T47D (cell line): Measurements from ENCODE around the gene EFNA5.

Experiments used
- DNase-seq, 2 experiments: peaks; one replicate each; pipeline versions ENCODE4 v3.0.0 to v3.0.0-alpha.2; 2011 to 2012; ENCODE audit warnings: low read depth in 1 of 2, low spot score in 1 of 2
- JUND ChIP-seq: IDR thresholded peaks from 2 replicates; pipeline ENCODE4 v1.6.1; 2012; ENCODE audit warnings: low read depth
- in situ Hi-C: cut with HindIII; loops from 2 replicates; pipeline ENCODE4 v1.10.0; 2016; ENCODE audit warnings: low sequenced_read_pairs, low pct_unique_long_range_greater_than_20kb

Gene EFNA5

GRCh38 chr5:107477492-107477891, 193.2 kb downstream of the EFNA5 start:
- no peak for DNase-seq
- in situ Hi-C loops: no loop called here
- no peak for TF ChIP-seq JUND

- in situ Hi-C loops: no loop called here
- TF ChIP-seq JUND: no peak
- no peak for DNase-seq
Observed at GRCh38 chr5:107476783-107477182, 194.0 kb downstream of the EFNA5 start.

GRCh38 chr5:107474716-107475489, 195.8 kb downstream of the EFNA5 start:
- TF ChIP-seq JUND: no peak
- in situ Hi-C loops: no loop called here
- DNase-seq: peak in 1 of 2 experiments; percentile 25

- in situ Hi-C loops: no loop called here
- no peak for TF ChIP-seq JUND
- no peak for DNase-seq
Observed at GRCh38 chr5:107474361-107474715, 196.4 kb downstream of the EFNA5 start.

- peak in 1 of 2 experiments; percentile 74 for DNase-seq
- in situ Hi-C loops: no loop called here
- TF ChIP-seq JUND: no peak
Observed at GRCh38 chr5:107472620-107473064, 198.1 kb downstream of the EFNA5 start.

- no peak for TF ChIP-seq JUND
- in situ Hi-C loops: no loop called here
Observed at GRCh38 chr5:107470295-107470582, 200.5 kb downstream of the EFNA5 start.

GRCh38 chr5:107469485-107470294, 201.0 kb downstream of the EFNA5 start:
- peak in 1 of 2 experiments; percentile 29 for DNase-seq
- in situ Hi-C loops: no loop called here
- TF ChIP-seq JUND: no peak

More at GRCh38 chr5:107470295-107470582, 200.5 kb downstream of the EFNA5 start:
- no peak for DNase-seq

- no peak for TF ChIP-seq JUND
- in situ Hi-C loops: no loop called here
- DNase-seq: no peak
Observed at GRCh38 chr5:107469064-107469463, 201.7 kb downstream of the EFNA5 start.

GRCh38 chr5:107468276-107468675, 202.5 kb downstream of the EFNA5 start:
- no peak for DNase-seq
- in situ Hi-C loops: no loop called here
- no peak for TF ChIP-seq JUND

GRCh38 chr5:107467137-107467932, 203.4 kb downstream of the EFNA5 start:
- DNase-seq: no peak
- TF ChIP-seq JUND: no peak
- in situ Hi-C loops: no loop called here

- in situ Hi-C loops: no loop called here
- TF ChIP-seq JUND: no peak
- DNase-seq: peak in 1 of 2 experiments; percentile 70
Observed at GRCh38 chr5:107466233-107466769, 204.4 kb downstream of the EFNA5 start.

- DNase-seq: no peak
- in situ Hi-C loops: no loop called here
- TF ChIP-seq JUND: no peak
Observed at GRCh38 chr5:107464876-107465275, 205.9 kb downstream of the EFNA5 start.
